GM13977 (cell line): ENCODE measurements around the gene NFKB1.

Experiments used
- DNase-seq: peaks from one replicate; pipeline ENCODE4 v3.0.0; 2012; ENCODE audit warnings: low spot score
- CTCF ChIP-seq: IDR thresholded peaks from 2 replicates; pipeline ENCODE4 v1.5.1; 2012; ENCODE audit warnings: mild to moderate bottlenecking, control low read depth; ENCODE audit not compliant: insufficient read depth; ENCODE audit errors: extremely low read depth, missing control alignments
- in situ Hi-C: fragments of 300-500 bp; cut with MboI; formaldehyde crosslinking; loops from one replicate; pipeline ENCODE4 v1.12.0; 2022; ENCODE audit warnings: low sequenced_read_pairs, low pct_unique_long_range_greater_than_20kb, mixed read lengths, inconsistent platforms; ENCODE audit not compliant: unreplicated experiment

Gene NFKB1

GRCh38 chr4:102627831-102628523, 126.8 kb downstream of the NFKB1 start:
- in situ Hi-C loops = loop anchor here (10.0 kb wide), 2 partner anchors 173 to 377 kb away; no protein-coding TSS in a partner anchor
- no peak for TF ChIP-seq CTCF
- DNase-seq = peak; percentile 23

GRCh38 chr4:102629673-102630072, 128.5 kb downstream of the NFKB1 start:
- in situ Hi-C loops = loop anchor here (10.0 kb wide), 2 partner anchors 175 to 375 kb away; no protein-coding TSS in a partner anchor
- no peak for TF ChIP-seq CTCF
- DNase-seq = no peak

DNA sequence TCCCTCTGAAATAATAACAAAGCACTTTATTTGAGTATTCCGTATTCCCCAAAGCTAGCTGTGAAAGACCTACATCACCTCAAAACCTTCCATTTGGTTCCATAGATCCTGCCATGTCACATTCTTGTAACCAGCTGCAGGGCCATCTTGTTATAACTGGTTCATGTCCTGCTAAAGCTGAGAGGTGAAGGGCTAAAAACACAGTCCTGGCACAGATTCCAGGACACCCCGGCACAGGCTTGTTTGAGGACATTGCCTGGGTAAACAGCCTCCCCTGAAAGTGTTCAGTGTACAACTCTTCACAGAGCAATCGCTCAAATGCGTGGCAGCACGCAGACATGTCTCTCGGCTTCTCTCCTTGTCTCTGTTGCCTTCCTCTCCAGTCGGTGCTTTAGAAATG, 130.5 kb downstream of the NFKB1 start:
- no peak for DNase-seq
- in situ Hi-C loops = no loop called here
- no peak for TF ChIP-seq CTCF

DNA sequence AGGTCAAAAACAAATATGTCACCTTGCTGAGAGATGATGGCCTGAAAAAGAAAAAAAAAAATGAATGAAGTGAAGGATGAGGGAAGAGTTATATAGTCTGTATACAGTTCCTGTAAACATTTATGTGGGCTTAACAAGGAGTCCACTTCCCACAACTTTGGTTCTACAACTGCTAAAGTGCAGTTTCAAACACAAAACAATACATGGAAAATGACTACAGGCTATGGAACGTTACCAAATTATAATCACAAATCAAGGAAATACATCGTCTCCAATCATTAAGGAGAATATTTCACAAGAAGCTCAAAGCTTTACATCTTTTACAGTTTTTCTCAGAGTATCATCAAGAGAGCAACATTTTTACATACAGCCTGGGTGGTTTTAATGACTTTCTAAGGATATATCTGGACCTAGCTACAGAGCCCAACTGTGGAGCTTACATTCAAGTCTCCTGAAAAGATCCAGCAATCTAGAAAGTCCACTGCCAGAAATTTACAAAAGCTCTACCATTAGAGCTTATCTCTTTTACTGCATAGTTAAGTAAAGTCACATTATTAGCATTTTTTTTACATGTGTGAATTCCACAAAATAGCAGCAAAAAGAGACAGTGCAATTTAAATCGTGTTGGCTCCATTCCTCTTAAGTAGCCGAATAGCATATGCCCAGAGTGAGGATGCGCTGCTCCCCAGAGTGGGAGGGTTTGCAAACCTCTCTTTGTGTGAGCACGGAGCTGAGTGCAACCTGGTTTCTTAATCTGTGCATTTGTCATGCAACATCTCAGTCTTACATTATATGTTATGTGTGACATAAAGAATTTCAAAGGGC, 131.3 kb downstream of the NFKB1 start:
- in situ Hi-C loops = no loop called here

GRCh38 chr4:102633100-102633499, 131.9 kb downstream of the NFKB1 start:
- TF ChIP-seq CTCF = no peak
- no peak for DNase-seq
- in situ Hi-C loops = no loop called here

More for the DNA sequence above, 131.3 kb downstream of the NFKB1 start:
- no peak for TF ChIP-seq CTCF
- no peak for DNase-seq

- in situ Hi-C loops = no loop called here
- no peak for TF ChIP-seq CTCF
Observed at GRCh38 chr4:102637391-102637790, 136.2 kb downstream of the NFKB1 start.

More at GRCh38 chr4:102637391-102637790, 136.2 kb downstream of the NFKB1 start:
- no peak for DNase-seq
